ENCODE data around the gene PROP1. TPM values are rescaled to one million over a fixed set of nuclear protein-coding genes. Genes with fewer than 3 reads are reported as not detected.
"Not testable (repeated sequence)": the region's sequence is repeated elsewhere in the genome, so short reads cannot be mapped to it uniquely, and the experiment has no call there.

The PROP1 gene
- total RNA-seq, 2 donors from 2014 or later = not detected

DNA sequence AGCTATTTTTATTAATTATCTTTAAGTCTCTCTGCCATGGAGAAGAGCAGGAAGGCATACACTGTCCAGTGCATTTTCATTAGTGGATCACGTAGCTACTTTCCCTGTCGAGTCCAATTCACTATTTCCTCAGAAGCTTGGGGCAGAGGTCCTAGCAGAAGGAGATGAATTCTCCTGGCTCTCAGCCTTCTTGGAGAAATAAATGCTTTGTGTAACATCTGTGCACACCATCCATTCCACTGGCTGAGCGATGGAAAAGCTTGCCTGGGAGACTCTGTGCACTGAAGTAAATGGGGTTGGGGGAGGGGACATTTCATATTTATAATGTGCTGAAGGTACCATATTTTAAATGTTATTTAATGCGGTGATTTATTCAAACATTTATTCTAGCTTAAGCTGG is 23.4 kb downstream of the PROP1 start:
- H3K27ac Mint-ChIP-seq = no peak overlapping the region
- ATAC-seq (replicated peaks in 1 of 2) (no peak), DNase-seq (no peak)
- no peaks in the 10 kb centered on the region for H3K27me3 Mint-ChIP-seq (ENCODE audit: low read depth)
- H3K9me3 Mint-ChIP-seq = no peaks in the 10 kb centered on the region
- no peaks in the 10 kb centered on the region for H3K36me3 Mint-ChIP-seq (ENCODE audit: insufficient read depth in 2 of 2)
- H3K4me3 Mint-ChIP-seq = no peak overlapping the region
- no peaks in the 10 kb centered on the region for H3K4me1 Mint-ChIP-seq (ENCODE audit: low read depth)

DNA sequence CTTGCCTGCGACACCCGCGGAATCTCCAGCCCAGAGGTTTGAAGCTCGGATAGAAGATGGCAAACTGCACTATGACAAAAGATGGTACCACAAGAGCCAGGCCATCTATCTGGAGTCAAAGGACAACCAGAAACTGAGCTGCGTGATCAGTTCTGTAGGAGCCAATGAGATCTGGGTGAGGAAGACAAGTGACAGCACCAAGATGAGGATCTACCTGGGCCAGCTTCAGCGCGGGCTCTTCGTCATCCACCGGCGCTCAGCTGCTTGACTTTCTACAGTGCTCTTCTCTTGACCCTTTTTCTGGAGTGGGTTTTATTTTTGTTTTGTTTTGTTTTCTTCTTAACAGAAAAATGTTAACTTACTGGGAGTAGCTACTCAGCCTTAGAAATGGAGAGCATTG is 24.0 kb downstream of the PROP1 start:
- not testable (repeated sequence) for DNase-seq; H3K4me3 Mint-ChIP-seq; H3K4me1 Mint-ChIP-seq (ENCODE audit: low read depth); H3K36me3 Mint-ChIP-seq (ENCODE audit: insufficient read depth in 2 of 2); H3K27ac Mint-ChIP-seq; H3K27me3 Mint-ChIP-seq (ENCODE audit: low read depth); ATAC-seq (replicated peaks in 1 of 2); H3K9me3 Mint-ChIP-seq

GRCh38 chr5:177968661-177969211 is 27.3 kb downstream of the PROP1 start:
- Mint-ChIP-seq H3K4me1 (ENCODE audit: low read depth) (no peaks in the 10 kb centered on the region), H3K9me3 (no peaks in the 10 kb centered on the region), H3K27me3 (ENCODE audit: low read depth) (no peaks in the 10 kb centered on the region), H3K36me3 (ENCODE audit: insufficient read depth in 2 of 2) (no peaks in the 10 kb centered on the region), H3K4me3 (no peak overlapping the region), H3K27ac (no peak overlapping the region)
- ATAC-seq (replicated peaks in 1 of 2) (no peak), DNase-seq (no peak)

DNA sequence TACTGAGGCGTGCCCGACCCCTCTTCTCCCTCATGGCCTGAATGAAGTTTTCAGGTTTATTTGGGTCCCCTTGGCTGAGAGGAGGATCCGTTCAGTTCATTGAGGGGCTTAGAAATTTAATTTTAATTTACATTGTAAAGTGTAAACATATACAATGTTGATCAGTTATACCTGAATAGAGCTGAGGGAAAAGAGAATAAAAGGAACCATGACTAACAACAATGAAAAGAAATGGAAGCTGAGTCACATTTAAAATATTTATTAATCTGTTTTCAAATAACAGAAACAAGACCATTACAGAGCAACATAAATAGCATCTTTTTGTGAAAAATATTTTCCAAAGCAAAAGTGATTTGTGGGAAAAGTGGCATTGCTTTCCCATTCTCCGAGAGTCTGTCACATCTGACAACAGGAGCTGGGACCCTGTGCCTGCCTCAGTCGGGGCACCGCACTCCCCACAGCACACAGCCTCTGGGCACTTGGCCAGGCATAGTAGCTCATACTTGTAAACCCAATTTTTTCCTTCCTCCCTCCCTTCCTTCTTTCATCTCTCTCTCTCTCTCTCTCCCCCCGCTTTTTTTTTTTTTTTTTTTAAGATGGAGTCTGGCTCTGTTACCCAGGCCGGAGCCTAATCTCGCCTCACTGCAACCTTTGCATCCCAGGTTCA is 28.7 kb downstream of the PROP1 start:
- H3K36me3 Mint-ChIP-seq (ENCODE audit: insufficient read depth in 2 of 2) = peaks cover 0 to 2% of the 10 kb centered on the region in 2 donors
- H3K4me3 Mint-ChIP-seq = no peak overlapping the region
- H3K4me1 Mint-ChIP-seq (ENCODE audit: low read depth) = no peaks in the 10 kb centered on the region
- H3K27me3 Mint-ChIP-seq (ENCODE audit: low read depth) = no peaks in the 10 kb centered on the region
- no peak for ATAC-seq (replicated peaks in 1 of 2)
- no peak overlapping the region for H3K27ac Mint-ChIP-seq
- H3K9me3 Mint-ChIP-seq = no peaks in the 10 kb centered on the region
- DNase-seq = no peak

GRCh38 chr5:177966839-177967166 is 29.2 kb downstream of the PROP1 start:
- no peak overlapping the region for H3K4me3 Mint-ChIP-seq
- peaks cover 0 to 2% of the 10 kb centered on the region in 2 donors for H3K36me3 Mint-ChIP-seq (ENCODE audit: insufficient read depth in 2 of 2)
- no peak overlapping the region for H3K27ac Mint-ChIP-seq
- no peaks in the 10 kb centered on the region for H3K27me3 Mint-ChIP-seq (ENCODE audit: low read depth)
- no peaks in the 10 kb centered on the region for H3K4me1 Mint-ChIP-seq (ENCODE audit: low read depth)
- ATAC-seq (replicated peaks in 1 of 2) (no peak), DNase-seq (no peak)
- H3K9me3 Mint-ChIP-seq = no peaks in the 10 kb centered on the region

DNA sequence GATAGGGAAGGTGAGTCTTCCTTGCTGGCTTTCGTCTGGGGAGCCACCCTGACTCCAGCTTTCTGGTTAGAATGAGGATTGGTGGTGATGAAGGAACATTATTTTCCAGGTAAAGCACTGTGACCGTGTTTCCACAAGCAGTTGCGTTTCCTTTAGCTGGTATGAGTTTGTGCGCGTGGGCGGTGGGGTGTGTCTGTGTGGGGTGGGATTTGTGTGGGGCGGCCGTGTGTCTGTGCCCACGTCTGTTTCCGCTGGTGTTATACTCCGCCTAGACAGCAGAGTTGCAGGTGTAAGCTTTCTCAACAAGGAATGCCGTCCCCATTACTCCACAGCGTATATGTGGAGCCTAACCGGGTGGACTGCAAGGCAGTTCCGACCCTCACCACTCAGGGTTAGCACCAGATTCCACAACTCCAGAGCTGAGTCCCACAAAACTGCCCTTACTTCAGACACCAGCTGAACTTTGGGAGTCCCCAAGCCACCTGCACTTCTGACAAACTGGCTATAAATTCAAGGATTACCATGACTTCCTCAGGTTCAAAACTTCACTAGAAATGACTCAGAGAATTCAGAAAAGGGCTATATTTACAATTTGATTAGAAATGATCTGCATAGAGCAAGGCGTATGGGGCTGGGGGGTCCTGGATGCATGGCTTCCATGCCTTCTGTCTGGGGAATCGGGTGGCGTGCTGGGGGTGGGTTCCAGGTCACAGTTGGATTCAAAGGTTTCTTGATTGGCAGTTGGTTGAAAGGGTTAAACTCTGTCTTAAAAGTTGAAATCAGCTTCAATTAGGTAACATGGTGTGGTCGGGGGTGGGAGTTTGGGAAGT is 29.8 kb downstream of the PROP1 start:
- no peak for DNase-seq
- H3K27ac Mint-ChIP-seq = no peak overlapping the region

GRCh38 chr5:177964471-177964870 is 31.6 kb downstream of the PROP1 start:
- no peaks in the 10 kb centered on the region for H3K27me3 Mint-ChIP-seq (ENCODE audit: low read depth)
- H3K27ac Mint-ChIP-seq = no peak overlapping the region
- no peaks in the 10 kb centered on the region for H3K4me1 Mint-ChIP-seq (ENCODE audit: low read depth)
- peaks cover 0 to 3% of the 10 kb centered on the region in 2 donors for H3K9me3 Mint-ChIP-seq
- H3K36me3 Mint-ChIP-seq (ENCODE audit: insufficient read depth in 2 of 2) = peaks cover 0 to 10% of the 10 kb centered on the region in 2 donors
- H3K4me3 Mint-ChIP-seq = no peak overlapping the region
- DNase-seq (no peak), ATAC-seq (replicated peaks in 1 of 2) (no peak)

More for the DNA sequence above, 29.8 kb downstream of the PROP1 start:
- H3K4me3 Mint-ChIP-seq = no peak overlapping the region
- peaks cover 0 to 2% of the 10 kb centered on the region in 2 donors for H3K36me3 Mint-ChIP-seq (ENCODE audit: insufficient read depth in 2 of 2)
- peaks cover 0 to under 1% of the 10 kb centered on the region in 2 donors for H3K9me3 Mint-ChIP-seq
- H3K4me1 Mint-ChIP-seq (ENCODE audit: low read depth) = no peaks in the 10 kb centered on the region
- no peaks in the 10 kb centered on the region for H3K27me3 Mint-ChIP-seq (ENCODE audit: low read depth)
- no peak for ATAC-seq (replicated peaks in 1 of 2)

GRCh38 chr5:177963966-177964365 is 32.1 kb downstream of the PROP1 start:
- peaks cover 0 to 3% of the 10 kb centered on the region in 2 donors for H3K9me3 Mint-ChIP-seq
- no peak overlapping the region for H3K4me3 Mint-ChIP-seq
- H3K27me3 Mint-ChIP-seq (ENCODE audit: low read depth) = no peaks in the 10 kb centered on the region
- H3K4me1 Mint-ChIP-seq (ENCODE audit: low read depth) = no peaks in the 10 kb centered on the region
- ATAC-seq (replicated peaks in 1 of 2) (no peak), DNase-seq (no peak)
- peaks cover 1 to 10% of the 10 kb centered on the region in 2 donors for H3K36me3 Mint-ChIP-seq (ENCODE audit: insufficient read depth in 2 of 2)
- no peak overlapping the region for H3K27ac Mint-ChIP-seq

DNA sequence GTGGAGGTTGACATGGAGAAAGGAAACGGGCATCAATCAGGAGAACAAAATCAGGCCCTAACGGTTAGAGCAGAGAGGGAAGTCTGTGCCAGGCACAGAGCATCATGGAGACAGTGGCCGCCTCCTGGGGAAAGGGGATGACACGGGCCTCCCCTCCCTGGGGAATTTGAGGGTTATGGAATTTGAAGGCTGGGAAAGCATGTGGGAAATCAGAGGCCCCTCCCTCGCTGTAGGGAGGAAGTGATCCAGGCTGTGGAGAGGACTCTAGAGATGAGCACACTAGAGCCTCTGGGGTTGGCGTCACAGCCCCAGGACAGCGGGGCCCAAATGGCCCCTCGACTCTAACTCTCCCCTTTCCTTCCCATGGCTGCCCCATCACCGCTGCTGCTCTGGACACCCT is 36.7 kb downstream of the PROP1 start:
- Mint-ChIP-seq H3K9me3 (peaks cover 0 to 3% of the 10 kb centered on the region in 2 donors), H3K4me3 (no peak overlapping the region), H3K27ac (no peak overlapping the region), H3K36me3 (ENCODE audit: insufficient read depth in 2 of 2) (peaks cover 1 to 10% of the 10 kb centered on the region in 2 donors), H3K27me3 (ENCODE audit: low read depth) (no peaks in the 10 kb centered on the region), H3K4me1 (ENCODE audit: low read depth) (no peaks in the 10 kb centered on the region)
- DNase-seq (no peak), ATAC-seq (replicated peaks in 1 of 2) (no peak)

DNA sequence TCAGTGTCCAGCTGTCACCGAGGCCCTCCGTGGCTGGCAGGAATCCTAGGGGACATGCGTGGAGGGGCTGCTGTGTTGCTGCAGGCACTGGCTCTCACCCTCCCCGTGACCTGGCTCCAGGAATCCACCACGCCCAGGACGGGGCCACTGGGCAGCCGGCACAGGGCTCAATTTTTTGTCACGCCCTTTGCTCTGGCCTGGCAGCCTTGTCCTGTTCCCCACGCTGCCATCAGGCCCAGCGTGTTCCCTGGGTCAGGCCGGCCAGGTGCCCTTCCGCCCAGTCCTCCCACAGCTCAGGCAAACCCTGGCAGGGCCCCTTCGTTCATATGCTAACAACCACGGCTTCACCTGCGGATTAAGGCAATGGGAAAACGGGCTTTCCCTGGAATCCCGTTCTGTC is 37.3 kb downstream of the PROP1 start:
- Mint-ChIP-seq H3K27me3 (ENCODE audit: low read depth) (no peaks in the 10 kb centered on the region), H3K4me3 (no peak overlapping the region), H3K9me3 (peaks cover 0 to 3% of the 10 kb centered on the region in 2 donors), H3K36me3 (ENCODE audit: insufficient read depth in 2 of 2) (peaks cover 1 to 10% of the 10 kb centered on the region in 2 donors), H3K27ac (no peak overlapping the region), H3K4me1 (ENCODE audit: low read depth) (no peaks in the 10 kb centered on the region)
- ATAC-seq (replicated peaks in 1 of 2) (no peak), DNase-seq (no peak)

GRCh38 chr5:177957241-177957640 is 38.8 kb downstream of the PROP1 start:
- peaks cover 0 to 3% of the 10 kb centered on the region in 2 donors for H3K9me3 Mint-ChIP-seq
- no peaks in the 10 kb centered on the region for H3K27me3 Mint-ChIP-seq (ENCODE audit: low read depth)
- DNase-seq = no peak
- no peak overlapping the region for H3K4me3 Mint-ChIP-seq
- H3K27ac Mint-ChIP-seq = no peak overlapping the region
- ATAC-seq (replicated peaks in 1 of 2) = no peak
- peaks cover 1 to 8% of the 10 kb centered on the region in 2 donors for H3K36me3 Mint-ChIP-seq (ENCODE audit: insufficient read depth in 2 of 2)
- no peaks in the 10 kb centered on the region for H3K4me1 Mint-ChIP-seq (ENCODE audit: low read depth)

DNA sequence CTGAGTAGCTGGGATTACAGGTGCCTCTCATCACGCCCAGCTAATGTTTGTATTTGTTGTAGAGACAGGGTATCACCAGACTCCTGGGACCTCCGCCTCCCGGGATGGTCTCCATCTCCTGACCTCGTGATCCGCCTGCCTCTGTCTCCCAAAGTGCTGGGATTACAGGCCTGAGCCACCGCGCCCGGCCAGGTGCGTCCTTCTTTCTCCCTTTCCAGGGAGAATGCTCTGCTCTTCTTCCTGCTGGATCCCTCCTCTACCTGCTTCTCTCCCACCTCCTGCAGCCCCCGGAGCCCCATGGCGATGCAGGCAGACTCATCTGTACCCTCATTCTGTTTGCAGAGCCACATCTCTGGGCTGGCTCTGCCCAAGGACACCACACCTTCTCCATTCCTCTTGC is 42.9 kb downstream of the PROP1 start:
- not testable (repeated sequence) for H3K27me3 Mint-ChIP-seq (ENCODE audit: low read depth); H3K9me3 Mint-ChIP-seq; ATAC-seq (replicated peaks in 1 of 2); H3K36me3 Mint-ChIP-seq (ENCODE audit: insufficient read depth in 2 of 2); DNase-seq; H3K4me1 Mint-ChIP-seq (ENCODE audit: low read depth); H3K4me3 Mint-ChIP-seq; H3K27ac Mint-ChIP-seq

DNA sequence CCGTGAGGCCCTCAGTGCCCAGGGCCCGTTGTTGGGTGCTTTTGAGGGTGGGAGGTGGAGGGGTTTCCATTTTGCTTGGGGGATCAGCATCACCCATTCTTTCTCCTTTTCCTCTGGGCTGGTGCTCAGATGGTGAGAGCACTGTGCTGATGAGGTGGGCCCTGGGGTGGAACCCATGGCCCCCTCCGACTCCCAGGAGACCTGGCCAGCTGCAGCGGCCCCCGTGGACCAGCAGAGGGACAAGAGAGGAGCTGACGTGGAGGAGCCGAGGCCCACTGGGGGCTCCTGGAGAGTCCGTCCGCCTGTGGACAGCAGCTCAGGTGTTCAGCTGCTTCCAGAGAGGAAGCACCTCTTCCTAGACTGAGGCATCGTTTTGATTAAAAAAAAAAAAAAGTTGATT is 46.4 kb downstream of the PROP1 start:
- not testable (repeated sequence) for H3K4me3 Mint-ChIP-seq; H3K36me3 Mint-ChIP-seq (ENCODE audit: insufficient read depth in 2 of 2); H3K9me3 Mint-ChIP-seq; ATAC-seq (replicated peaks in 1 of 2); DNase-seq; H3K27me3 Mint-ChIP-seq (ENCODE audit: low read depth); H3K27ac Mint-ChIP-seq; H3K4me1 Mint-ChIP-seq (ENCODE audit: low read depth)
